ENCODE measurements around the gene ARL6. TPM values are rescaled to one million over a fixed set of nuclear protein-coding genes. Genes with fewer than 3 reads are reported as not detected.

ARL6 gene
- total RNA-seq, 1 experiment from 2014 or later, result 5.2 TPM

- intact Hi-C loops (cut with micrococcal nuclease; ENCODE audit: unreplicated experiment), result no loop called here
- Mint-ChIP-seq H3K4me1 (ENCODE audit: low read depth, unreplicated experiment) (no peaks in the 10 kb centered on the region), H3K36me3 (ENCODE audit: insufficient read depth, unreplicated experiment) (no peaks in the 10 kb centered on the region), H3K27ac (ENCODE audit: unreplicated experiment) (no peak overlapping the region), H3K4me3 (ENCODE audit: low read depth, unreplicated experiment) (no peak overlapping the region), H3K27me3 (ENCODE audit: unreplicated experiment) (no peaks in the 10 kb centered on the region), H3K9me3 (ENCODE audit: low read depth, unreplicated experiment) (no peaks in the 10 kb centered on the region)
- no peak for DNase-seq
- TF ChIP-seq, protein P1, sequence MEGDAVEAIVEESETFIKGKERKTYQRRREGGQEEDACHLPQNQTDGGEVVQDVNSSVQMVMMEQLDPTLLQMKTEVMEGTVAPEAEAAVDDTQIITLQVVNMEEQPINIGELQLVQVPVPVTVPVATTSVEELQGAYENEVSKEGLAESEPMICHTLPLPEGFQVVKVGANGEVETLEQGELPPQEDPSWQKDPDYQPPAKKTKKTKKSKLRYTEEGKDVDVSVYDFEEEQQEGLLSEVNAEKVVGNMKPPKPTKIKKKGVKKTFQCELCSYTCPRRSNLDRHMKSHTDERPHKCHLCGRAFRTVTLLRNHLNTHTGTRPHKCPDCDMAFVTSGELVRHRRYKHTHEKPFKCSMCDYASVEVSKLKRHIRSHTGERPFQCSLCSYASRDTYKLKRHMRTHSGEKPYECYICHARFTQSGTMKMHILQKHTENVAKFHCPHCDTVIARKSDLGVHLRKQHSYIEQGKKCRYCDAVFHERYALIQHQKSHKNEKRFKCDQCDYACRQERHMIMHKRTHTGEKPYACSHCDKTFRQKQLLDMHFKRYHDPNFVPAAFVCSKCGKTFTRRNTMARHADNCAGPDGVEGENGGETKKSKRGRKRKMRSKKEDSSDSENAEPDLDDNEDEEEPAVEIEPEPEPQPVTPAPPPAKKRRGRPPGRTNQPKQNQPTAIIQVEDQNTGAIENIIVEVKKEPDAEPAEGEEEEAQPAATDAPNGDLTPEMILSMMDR (IDR thresholded peaks at IDR 0.05; ENCODE audit: unreplicated experiment), result no peak
- BruUV-seq (replicated peaks), result no TSS peak
- CTCF ChIA-PET, result no interaction called here
These were observed 27.6 kb upstream of the ARL6 start for GRCh38 chr3:97736928-97737327.

DNA sequence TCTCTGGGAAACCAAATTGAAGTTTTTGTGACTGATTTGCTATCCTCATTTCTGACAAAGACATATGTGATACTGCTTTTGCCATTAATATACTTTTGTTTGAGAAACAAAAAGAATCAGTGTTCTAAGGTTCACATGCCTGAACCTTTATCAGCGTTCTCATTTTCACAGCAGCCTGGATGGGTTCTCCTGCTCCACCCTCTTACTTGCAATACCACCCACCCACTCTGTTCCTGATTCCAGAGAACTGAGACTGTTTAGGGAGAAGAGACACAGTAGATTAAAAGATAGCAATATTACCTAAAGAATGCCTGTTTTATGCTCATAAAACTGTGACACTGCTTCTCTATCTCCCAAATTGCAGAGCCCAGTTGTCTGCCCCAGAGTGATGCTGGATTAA, 25.8 kb upstream of the ARL6 start:
- H3K27me3 Mint-ChIP-seq (ENCODE audit: unreplicated experiment), result no peaks in the 10 kb centered on the region
- CTCF ChIA-PET, result no interaction called here
- H3K9me3 Mint-ChIP-seq (ENCODE audit: low read depth, unreplicated experiment), result no peaks in the 10 kb centered on the region
- intact Hi-C loops (cut with micrococcal nuclease; ENCODE audit: unreplicated experiment), result no loop called here
- TF ChIP-seq, protein P1 (IDR thresholded peaks at IDR 0.05; ENCODE audit: unreplicated experiment), result no peak
- no peak overlapping the region for H3K4me3 Mint-ChIP-seq (ENCODE audit: low read depth, unreplicated experiment)
- H3K4me1 Mint-ChIP-seq (ENCODE audit: low read depth, unreplicated experiment), result no peaks in the 10 kb centered on the region
- H3K36me3 Mint-ChIP-seq (ENCODE audit: insufficient read depth, unreplicated experiment), result no peaks in the 10 kb centered on the region
- H3K27ac Mint-ChIP-seq (ENCODE audit: unreplicated experiment), result no peak overlapping the region
- DNase-seq, result no peak
- BruUV-seq (replicated peaks), result no TSS peak

GRCh38 chr3:97742036-97742435, 22.5 kb upstream of the ARL6 start:
- Mint-ChIP-seq H3K4me1 (ENCODE audit: low read depth, unreplicated experiment) (no peaks in the 10 kb centered on the region), H3K4me3 (ENCODE audit: low read depth, unreplicated experiment) (no peak overlapping the region), H3K9me3 (ENCODE audit: low read depth, unreplicated experiment) (no peaks in the 10 kb centered on the region), H3K27ac (ENCODE audit: unreplicated experiment) (no peak overlapping the region), H3K27me3 (ENCODE audit: unreplicated experiment) (no peaks in the 10 kb centered on the region), H3K36me3 (ENCODE audit: insufficient read depth, unreplicated experiment) (no peaks in the 10 kb centered on the region)
- DNase-seq, result no peak
- CTCF ChIA-PET, result no interaction called here
- TF ChIP-seq, protein P1 (IDR thresholded peaks at IDR 0.05; ENCODE audit: unreplicated experiment), result no peak
- intact Hi-C loops (cut with micrococcal nuclease; ENCODE audit: unreplicated experiment), result no loop called here
- no TSS peak for BruUV-seq (replicated peaks)

- DNase-seq, result no peak
- CTCF ChIA-PET, result no interaction called here
- intact Hi-C loops (cut with micrococcal nuclease; ENCODE audit: unreplicated experiment), result no loop called here
These were observed 20.3 kb upstream of the ARL6 start for GRCh38 chr3:97744289-97744688.

More at GRCh38 chr3:97744289-97744688, 20.3 kb upstream of the ARL6 start:
- TF ChIP-seq, protein P1 (IDR thresholded peaks at IDR 0.05; ENCODE audit: unreplicated experiment), result no peak
- H3K9me3 Mint-ChIP-seq (ENCODE audit: low read depth, unreplicated experiment), result no peaks in the 10 kb centered on the region
- no peaks in the 10 kb centered on the region for H3K36me3 Mint-ChIP-seq (ENCODE audit: insufficient read depth, unreplicated experiment)
- H3K4me1 Mint-ChIP-seq (ENCODE audit: low read depth, unreplicated experiment), result no peaks in the 10 kb centered on the region
- no TSS peak for BruUV-seq (replicated peaks)
- no peak overlapping the region for H3K4me3 Mint-ChIP-seq (ENCODE audit: low read depth, unreplicated experiment)
- H3K27me3 Mint-ChIP-seq (ENCODE audit: unreplicated experiment), result no peaks in the 10 kb centered on the region
- no peak overlapping the region for H3K27ac Mint-ChIP-seq (ENCODE audit: unreplicated experiment)
